Amygdala (tissue), 56 donors: ENCODE data around the gene SART1.

Experiments
- DNase-seq, 56 donors: peaks; one replicate each; lab custom pipeline; 2025; lab: John Stamatoyannopoulos, UW

Gene SART1

GRCh38 chr11:65961267-65962140 is at the start of gene SART1:
Gene SART1 (plus strand): TSS chr11:65961734. CDS start chr11:65961781, 47 bp downstream.
- DNase-seq = peak; percentile 74 to 99 (median 95)

- DNase-seq = no peak
These were observed 48.7 kb upstream of the SART1 start for GRCh38 chr11:65912845-65913244.

- peak in 1 of 56 donors; percentile 13 for DNase-seq
These were observed 46.3 kb upstream of the SART1 start for GRCh38 chr11:65915101-65915820.

GRCh38 chr11:65915821-65916251 is 45.7 kb upstream of the SART1 start:
- peak in 13 of 56 donors; percentile 3 to 88 (median 29) for DNase-seq

- DNase-seq = no peak
These were observed 45.1 kb upstream of the SART1 start for GRCh38 chr11:65916391-65916790.

GRCh38 chr11:65917077-65917433 is 44.5 kb upstream of the SART1 start:
- DNase-seq = no peak

GRCh38 chr11:65917434-65918210 is 43.9 kb upstream of the SART1 start:
- no peak for DNase-seq

GRCh38 chr11:65918211-65919140 is 43.1 kb upstream of the SART1 start, which contains the start of gene C11orf68:
Gene C11orf68 (minus strand): TSS chr11:65919062. CDS start chr11:65919031, 31 bp downstream.
- DNase-seq = no peak

GRCh38 chr11:65919141-65919572 is 42.4 kb upstream of the SART1 start, which contains the start of gene DRAP1:
Gene DRAP1 (plus strand): TSS chr11:65919426. CDS start chr11:65919502, 76 bp downstream.
- peak; percentile 71 to 100 (median 98) for DNase-seq

- peak in 8 of 56 donors; percentile 12 to 66 (median 46) for DNase-seq
These were observed 41.8 kb upstream of the SART1 start for GRCh38 chr11:65919573-65920371.

GRCh38 chr11:65920372-65920802 is 41.1 kb upstream of the SART1 start:
- DNase-seq = no peak

GRCh38 chr11:65921033-65921555 is 40.4 kb upstream of the SART1 start:
- DNase-seq = no peak

- no peak for DNase-seq
These were observed 39.7 kb upstream of the SART1 start for GRCh38 chr11:65921876-65922275.

GRCh38 chr11:65922565-65922964 is 39.0 kb upstream of the SART1 start:
- DNase-seq = no peak

GRCh38 chr11:65925397-65925796 is 36.1 kb upstream of the SART1 start:
- DNase-seq = no peak

- DNase-seq = peak in 3 of 56 donors; percentile 4 to 39 (median 10)
These were observed 33.6 kb upstream of the SART1 start for GRCh38 chr11:65927904-65928397.

- no peak for DNase-seq
These were observed 32.9 kb upstream of the SART1 start for GRCh38 chr11:65928667-65929066.
